ENCODE measurements around the gene OSR1.

DNA sequence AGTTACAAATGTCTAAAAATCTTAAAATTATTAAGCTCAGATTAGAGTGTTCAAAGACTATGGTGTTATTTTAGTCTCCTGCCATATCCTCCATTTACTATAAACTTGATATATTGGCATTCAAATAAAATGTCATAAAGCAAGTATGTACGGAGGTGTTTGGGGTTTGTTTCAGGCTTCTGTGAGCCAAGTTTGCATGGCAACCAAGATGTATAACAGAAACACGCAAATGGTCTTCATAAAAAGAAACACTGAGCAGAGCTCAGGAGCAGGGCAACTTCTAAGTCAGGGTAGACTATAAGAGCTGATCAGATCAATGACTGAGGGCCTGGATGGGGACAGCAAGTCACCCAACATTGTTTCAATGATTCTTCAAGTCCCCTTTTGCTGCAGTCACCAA lies 20.5 kb upstream of the OSR1 start:
- TF ChIP-seq EP300 (IDR thresholded peaks at IDR 0.05; ENCODE audit: low read depth) (peak; percentile 6), CTCF (IDR thresholded peaks at IDR 0.05) (no peak), POLR2A (IDR thresholded peaks at IDR 0.05) (no peak), POLR2AphosphoS5 (IDR thresholded peaks at IDR 0.05) (peak in 2 of 3 donors; percentile 36 to 48)

Measured in transverse colon (tissue), 4 donors.